ENCODE measurements around the gene SLC4A7.

SLC4A7 gene

GRCh38 chr3:27508424-27508823 lies 24.2 kb upstream of the SLC4A7 start:
- Histone ChIP-seq H4K20me1 (ENCODE audit: control insufficient read depth, insufficient read depth, low read depth, low read length) (no peaks in the 10 kb centered on the region), H3K4me2 (ENCODE audit: low read length) (no peak overlapping the region), H3K4me1 (ENCODE audit: control insufficient read depth, low read length) (peaks cover 6% of the 10 kb centered on the region; the same call in 1 of the 2 replicates), H3K9me2 (replicated peaks; ENCODE audit: control insufficient read depth, low read length) (no peaks in the 10 kb centered on the region), H3K27me3 (ENCODE audit: control insufficient read depth, low read length) (no peaks in the 10 kb centered on the region), H3F3A (ENCODE audit: control insufficient read depth, insufficient read depth) (no peaks in the 10 kb centered on the region), H3K36me3 (ENCODE audit: control insufficient read depth, low read length) (no peaks in the 10 kb centered on the region), H3K27ac (ENCODE audit: low read depth, low read length) (no peak overlapping the region), H3K4me3 (ENCODE audit: low read length) (no peak overlapping the region), H3K79me2 (ENCODE audit: control insufficient read depth, low read length) (no peaks in the 10 kb centered on the region), H3K9me3 (ENCODE audit: control insufficient read depth, insufficient read depth, low read length) (no peaks in the 10 kb centered on the region)
- no peak for TF ChIP-seq EZH2phosphoT487 (IDR thresholded peaks at IDR 0.05; ENCODE audit: borderline replicate concordance, low read length)
- TF ChIP-seq, protein P1, sequence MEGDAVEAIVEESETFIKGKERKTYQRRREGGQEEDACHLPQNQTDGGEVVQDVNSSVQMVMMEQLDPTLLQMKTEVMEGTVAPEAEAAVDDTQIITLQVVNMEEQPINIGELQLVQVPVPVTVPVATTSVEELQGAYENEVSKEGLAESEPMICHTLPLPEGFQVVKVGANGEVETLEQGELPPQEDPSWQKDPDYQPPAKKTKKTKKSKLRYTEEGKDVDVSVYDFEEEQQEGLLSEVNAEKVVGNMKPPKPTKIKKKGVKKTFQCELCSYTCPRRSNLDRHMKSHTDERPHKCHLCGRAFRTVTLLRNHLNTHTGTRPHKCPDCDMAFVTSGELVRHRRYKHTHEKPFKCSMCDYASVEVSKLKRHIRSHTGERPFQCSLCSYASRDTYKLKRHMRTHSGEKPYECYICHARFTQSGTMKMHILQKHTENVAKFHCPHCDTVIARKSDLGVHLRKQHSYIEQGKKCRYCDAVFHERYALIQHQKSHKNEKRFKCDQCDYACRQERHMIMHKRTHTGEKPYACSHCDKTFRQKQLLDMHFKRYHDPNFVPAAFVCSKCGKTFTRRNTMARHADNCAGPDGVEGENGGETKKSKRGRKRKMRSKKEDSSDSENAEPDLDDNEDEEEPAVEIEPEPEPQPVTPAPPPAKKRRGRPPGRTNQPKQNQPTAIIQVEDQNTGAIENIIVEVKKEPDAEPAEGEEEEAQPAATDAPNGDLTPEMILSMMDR (IDR thresholded peaks at IDR 0.05; ENCODE audit: low read depth, low read length, poor library complexity, severe bottlenecking) = no peak

GRCh38 chr3:27507515-27508266 lies 23.5 kb upstream of the SLC4A7 start:
- Histone ChIP-seq H3K4me2 (ENCODE audit: low read length) (no peak overlapping the region), H3F3A (ENCODE audit: control insufficient read depth, insufficient read depth) (no peaks in the 10 kb centered on the region), H3K4me1 (ENCODE audit: control insufficient read depth, low read length) (peaks cover 6% of the 10 kb centered on the region; the same call in 1 of the 2 replicates), H3K36me3 (ENCODE audit: control insufficient read depth, low read length) (no peaks in the 10 kb centered on the region), H3K9me3 (ENCODE audit: control insufficient read depth, insufficient read depth, low read length) (no peaks in the 10 kb centered on the region), H4K20me1 (ENCODE audit: control insufficient read depth, insufficient read depth, low read depth, low read length) (no peaks in the 10 kb centered on the region), H3K27ac (ENCODE audit: low read depth, low read length) (no peak overlapping the region), H3K4me3 (ENCODE audit: low read length) (no peak overlapping the region), H3K27me3 (ENCODE audit: control insufficient read depth, low read length) (no peaks in the 10 kb centered on the region), H3K79me2 (ENCODE audit: control insufficient read depth, low read length) (no peaks in the 10 kb centered on the region), H3K9me2 (replicated peaks; ENCODE audit: control insufficient read depth, low read length) (no peaks in the 10 kb centered on the region)
- TF ChIP-seq, protein P1 (IDR thresholded peaks at IDR 0.05; ENCODE audit: low read depth, low read length, poor library complexity, severe bottlenecking) = no peak
- no peak for TF ChIP-seq EZH2phosphoT487 (IDR thresholded peaks at IDR 0.05; ENCODE audit: borderline replicate concordance, low read length)

DNA sequence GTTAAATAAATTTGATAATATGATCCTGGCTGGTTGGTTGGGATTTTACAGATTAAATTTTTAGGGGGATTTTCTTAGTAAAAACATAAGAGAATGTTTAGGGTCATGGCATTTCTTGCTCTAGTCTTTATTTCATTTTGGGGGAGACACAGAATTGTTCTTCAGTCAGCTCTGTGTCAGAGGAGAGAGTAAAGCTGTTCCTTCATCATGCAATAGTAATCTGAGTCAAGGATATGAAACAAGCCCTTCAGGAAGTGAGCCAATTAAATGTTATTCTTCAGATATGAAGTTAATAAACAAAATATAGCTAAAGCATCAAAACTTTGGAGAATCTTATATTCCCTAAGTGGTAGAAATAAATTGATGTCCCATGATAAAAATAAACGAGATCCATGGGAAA lies 22.9 kb upstream of the SLC4A7 start:
- Histone ChIP-seq H3K79me2 (ENCODE audit: control insufficient read depth, low read length) (no peaks in the 10 kb centered on the region), H3K9me2 (replicated peaks; ENCODE audit: control insufficient read depth, low read length) (no peaks in the 10 kb centered on the region), H3K36me3 (ENCODE audit: control insufficient read depth, low read length) (no peaks in the 10 kb centered on the region), H3K27ac (ENCODE audit: low read depth, low read length) (no peak overlapping the region), H3K27me3 (ENCODE audit: control insufficient read depth, low read length) (no peaks in the 10 kb centered on the region), H3K9me3 (ENCODE audit: control insufficient read depth, insufficient read depth, low read length) (no peaks in the 10 kb centered on the region), H4K20me1 (ENCODE audit: control insufficient read depth, insufficient read depth, low read depth, low read length) (no peaks in the 10 kb centered on the region), H3K4me2 (ENCODE audit: low read length) (no peak overlapping the region), H3K4me1 (ENCODE audit: control insufficient read depth, low read length) (peaks cover under 1% of the 10 kb centered on the region; the same call in 1 of the 2 replicates), H3K4me3 (ENCODE audit: low read length) (no peak overlapping the region), H3F3A (ENCODE audit: control insufficient read depth, insufficient read depth) (no peaks in the 10 kb centered on the region)
- TF ChIP-seq EZH2phosphoT487 (IDR thresholded peaks at IDR 0.05; ENCODE audit: borderline replicate concordance, low read length) = no peak
- TF ChIP-seq, protein P1 (IDR thresholded peaks at IDR 0.05; ENCODE audit: low read depth, low read length, poor library complexity, severe bottlenecking) = no peak

All from DOHH2 (cell line).